GM19395 (cell line): Measurements from ENCODE around the gene NEU2.
"Not testable (repeated sequence)": the region's sequence is repeated elsewhere in the genome, so short reads cannot be mapped to it uniquely, and the experiment has no call there.

Source experiments
- ATAC-seq: cut with Tn5 transposase; IDR thresholded peaks from one replicate; pipeline ENCODE4 v1.9.1; 2021; ENCODE audit warnings: mild to moderate bottlenecking, moderate library complexity; ENCODE audit not compliant: unreplicated experiment

NEU2 gene

DNA sequence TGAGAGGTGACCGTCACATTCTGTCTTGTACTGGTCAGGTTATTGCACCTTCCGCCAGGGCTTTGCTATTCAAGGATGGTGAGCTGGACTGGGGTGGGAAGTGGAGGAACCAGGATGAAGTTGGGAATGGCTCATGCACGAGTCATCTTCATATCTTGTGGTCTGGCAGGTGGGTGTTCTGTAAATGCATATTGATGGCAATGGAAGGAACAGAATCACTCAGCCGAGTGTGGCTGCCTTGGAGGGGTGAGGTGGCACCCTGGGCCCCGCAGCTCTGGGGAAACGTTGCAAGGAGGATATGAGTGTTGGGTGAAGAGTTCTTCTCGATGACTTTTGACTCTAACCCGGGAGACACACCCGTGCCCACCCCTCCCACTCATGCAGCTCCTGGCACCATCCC lies 1.2 kb downstream of the NEU2 start:
- no peak for ATAC-seq

DNA sequence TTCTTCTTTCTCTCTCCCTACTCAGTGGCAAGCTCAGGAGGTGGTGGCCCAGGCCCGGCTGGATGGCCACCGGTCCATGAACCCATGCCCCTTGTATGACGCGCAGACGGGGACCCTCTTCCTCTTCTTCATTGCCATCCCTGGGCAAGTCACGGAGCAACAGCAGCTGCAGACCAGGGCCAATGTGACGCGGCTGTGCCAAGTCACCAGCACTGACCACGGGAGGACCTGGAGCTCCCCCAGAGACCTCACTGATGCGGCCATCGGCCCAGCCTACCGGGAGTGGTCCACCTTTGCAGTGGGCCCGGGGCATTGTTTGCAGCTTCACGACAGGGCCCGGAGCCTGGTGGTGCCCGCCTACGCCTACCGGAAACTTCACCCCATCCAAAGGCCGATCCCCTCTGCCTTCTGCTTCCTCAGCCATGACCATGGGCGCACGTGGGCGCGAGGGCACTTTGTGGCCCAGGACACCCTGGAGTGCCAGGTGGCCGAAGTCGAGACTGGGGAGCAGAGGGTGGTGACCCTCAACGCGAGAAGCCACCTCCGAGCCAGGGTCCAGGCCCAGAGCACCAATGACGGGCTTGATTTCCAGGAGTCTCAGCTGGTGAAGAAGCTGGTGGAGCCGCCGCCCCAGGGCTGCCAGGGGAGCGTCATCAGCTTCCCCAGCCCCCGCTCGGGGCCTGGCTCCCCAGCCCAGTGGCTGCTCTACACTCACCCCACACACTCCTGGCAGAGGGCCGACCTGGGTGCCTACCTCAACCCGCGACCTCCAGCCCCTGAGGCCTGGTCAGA lies 1.8 kb downstream of the NEU2 start:
- no peak for ATAC-seq

DNA sequence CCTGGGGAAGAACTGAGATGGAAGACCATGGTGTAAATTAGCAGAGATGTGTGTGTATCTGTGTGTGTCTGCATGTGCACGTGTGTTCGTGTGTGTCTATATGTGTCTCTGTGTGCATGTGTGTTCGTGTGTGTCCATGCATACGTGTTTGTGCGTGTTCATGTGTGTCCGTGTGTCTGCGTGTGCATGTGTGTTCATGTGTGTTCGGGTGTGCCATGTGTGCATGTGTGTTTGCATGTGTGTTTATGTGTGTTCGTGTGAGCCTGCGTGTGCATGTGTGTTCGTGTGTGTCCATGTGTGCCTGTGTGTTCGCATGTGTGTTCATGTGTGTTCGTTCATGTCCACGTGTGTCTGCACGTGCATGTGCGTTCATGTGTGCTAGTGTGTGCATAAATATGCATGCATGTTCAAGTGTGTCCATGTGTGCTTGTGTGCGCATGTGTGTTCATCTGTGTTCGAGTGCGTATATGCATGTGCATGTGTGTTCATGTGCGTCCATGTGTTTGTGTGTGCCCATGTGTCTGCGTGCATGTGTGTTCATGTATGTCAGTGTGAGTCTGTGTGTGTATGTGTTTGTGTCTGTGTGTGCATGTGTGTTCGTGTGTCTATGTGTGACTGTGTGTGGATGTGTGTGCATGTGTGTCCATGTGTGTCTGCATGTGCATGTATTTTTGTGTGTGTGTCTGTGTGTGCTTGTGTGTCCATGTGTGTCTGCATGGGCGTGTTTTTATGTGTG lies 3.1 kb downstream of the NEU2 start:
- no peak for ATAC-seq

DNA sequence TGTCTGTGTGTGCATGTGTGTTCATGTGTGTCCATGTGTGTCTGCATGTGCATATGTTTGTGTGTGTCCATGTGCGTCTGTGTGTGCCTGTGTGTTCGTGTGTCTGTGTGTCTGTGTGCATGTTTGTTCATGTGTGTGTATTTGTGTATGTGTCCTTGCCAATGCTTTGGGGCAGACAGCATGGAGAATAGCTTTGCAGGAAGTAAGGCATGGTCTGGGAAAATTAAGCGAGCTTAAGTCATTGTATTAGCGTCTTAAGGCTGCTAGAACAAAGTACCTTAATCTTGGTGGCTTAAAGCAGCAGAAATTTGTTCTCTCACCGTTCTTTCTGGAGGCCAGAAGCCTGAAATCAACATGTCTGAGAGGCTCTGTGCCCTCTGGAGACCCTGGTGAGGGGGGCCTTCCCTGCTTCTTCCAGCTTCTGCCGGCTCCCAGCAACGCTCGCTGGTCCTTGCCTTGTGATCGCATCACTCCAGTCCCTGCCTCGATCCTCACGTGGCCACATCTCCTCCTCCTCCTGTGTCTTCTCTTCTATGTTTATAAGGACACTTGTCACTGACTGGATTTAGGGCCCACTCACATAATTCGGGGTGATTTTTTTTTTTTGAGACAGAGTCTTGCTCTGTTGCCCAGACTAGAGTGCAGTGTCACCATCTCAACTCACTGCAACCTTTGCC lies 3.8 kb downstream of the NEU2 start:
- ATAC-seq, result no peak

DNA sequence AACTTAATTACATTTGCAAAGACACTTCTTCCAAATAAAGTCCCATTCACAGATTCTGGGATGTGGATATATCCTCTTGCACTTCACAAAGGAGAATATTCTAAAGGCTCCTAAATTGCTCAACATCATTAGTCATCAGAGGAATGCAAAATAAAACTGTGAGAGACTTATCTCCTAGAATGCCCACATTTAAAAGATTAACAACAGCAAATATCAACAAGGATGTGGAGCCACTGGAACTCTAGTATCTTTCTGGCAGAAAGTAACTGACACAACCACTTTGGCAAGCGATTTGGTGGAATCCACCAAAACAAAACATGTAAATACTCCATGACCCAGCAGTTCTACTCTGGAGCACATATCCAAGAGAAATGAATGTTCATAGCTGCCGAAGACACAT lies 4.6 kb downstream of the NEU2 start:
- ATAC-seq, result no peak

DNA sequence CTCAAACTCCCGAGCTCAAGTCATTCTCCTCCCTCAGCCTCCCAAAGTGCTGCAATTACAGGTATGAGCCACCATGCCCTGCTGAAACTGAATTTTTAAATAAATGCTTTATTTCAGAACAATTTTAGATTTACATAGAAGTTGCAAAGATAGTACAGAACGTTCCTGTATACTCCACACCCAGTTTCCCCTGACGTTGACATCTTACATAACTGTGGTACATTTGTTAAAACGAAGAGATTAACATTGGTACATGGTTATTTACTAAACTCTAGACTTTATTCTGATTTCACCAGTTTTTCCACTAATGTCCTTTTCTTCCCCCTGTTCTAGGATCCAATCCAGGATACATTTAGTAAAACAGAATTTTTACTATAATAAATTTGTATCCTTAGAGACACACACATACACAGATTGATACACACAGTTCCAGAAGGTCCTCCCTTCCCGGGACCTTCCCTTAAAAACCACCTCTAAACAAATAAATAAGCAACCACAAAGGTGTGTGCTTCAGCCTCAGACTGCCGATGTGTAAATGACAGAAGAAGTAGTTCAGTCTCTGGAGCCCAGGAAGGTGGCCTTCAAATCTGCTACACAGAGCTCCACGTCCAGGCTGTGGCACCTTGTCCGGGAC lies 6.9 kb downstream of the NEU2 start:
- no peak for ATAC-seq

DNA sequence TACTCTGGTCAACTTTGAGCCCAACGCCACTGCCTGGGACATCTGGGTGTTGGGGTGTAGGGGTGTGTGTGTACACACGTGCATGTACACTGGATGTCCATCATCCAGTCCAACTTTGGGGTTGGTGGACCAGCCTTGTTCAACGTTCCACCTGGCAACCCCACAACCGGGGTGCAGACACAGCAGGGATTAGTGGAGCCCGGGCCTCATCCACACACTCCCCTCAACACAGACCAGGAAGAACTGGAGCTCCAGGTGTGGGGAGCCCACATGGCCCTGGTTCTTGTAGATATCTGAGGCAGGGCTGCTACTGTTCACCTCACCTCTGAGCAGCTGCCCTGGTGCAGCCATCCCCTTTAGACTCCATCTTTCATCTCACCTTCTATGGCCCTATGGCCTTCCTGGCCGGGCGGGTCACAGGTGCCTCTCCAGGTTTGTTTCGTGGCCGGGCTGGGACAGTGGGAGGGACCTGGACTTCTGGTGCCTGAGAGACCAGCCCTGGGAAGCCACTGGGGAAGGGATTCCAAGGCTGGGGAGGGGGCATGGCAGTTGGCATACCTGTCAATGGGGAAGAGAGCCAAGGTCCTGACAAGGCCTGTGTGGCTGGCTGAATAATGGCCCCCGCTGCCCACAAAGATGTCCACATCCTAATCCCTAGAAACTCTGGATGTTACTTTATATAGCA lies 7.5 kb downstream of the NEU2 start:
- ATAC-seq, result no peak

DNA sequence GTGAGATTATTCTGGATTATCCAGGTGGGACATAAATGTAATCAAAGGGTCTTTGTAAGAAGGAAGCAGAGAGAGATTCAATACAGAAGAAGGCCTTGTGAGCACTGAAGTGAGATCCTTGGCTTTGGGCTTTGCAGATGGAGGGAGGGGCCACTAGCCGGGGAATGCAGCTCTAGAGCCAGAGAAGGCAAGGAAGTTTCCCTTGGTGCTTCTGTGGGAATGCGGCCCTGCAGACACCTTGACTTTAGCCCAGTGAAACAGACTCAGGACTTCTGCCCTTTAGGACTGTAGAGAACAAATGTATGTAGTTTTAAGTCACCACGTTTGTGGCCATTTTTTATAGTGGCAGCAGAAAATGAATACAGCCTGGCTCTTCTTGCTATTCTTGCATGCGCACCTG lies 8.1 kb downstream of the NEU2 start:
- no peak for ATAC-seq

DNA sequence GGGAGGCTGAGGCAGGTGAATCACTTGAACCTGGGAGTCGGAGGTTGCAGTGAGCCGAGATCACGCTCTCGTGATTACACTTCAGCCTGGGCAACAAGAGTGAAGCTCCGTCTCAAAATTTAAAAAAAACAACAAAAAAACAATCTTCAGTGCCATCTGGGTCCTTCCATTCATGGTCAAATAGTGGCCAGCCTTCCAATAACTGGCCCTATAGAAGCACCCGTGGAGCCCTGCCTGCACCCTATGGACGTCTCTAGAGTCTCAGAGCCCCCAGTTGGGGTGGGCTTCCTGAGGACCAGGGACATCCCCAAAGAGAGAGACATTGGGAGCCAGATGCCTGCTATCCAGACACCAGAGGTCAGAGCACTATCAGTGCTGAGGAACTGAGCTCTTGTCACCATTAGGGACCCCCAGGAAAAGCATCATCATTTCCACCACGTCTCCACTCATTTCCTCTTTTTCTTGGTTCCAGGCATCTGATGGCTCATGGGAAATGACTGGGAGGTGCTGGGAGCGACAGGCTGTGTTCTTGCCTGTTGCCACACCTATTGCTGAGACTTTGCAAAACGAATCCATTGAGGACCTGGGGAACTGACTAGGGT lies 9.4 kb downstream of the NEU2 start:
- no peak for ATAC-seq

DNA sequence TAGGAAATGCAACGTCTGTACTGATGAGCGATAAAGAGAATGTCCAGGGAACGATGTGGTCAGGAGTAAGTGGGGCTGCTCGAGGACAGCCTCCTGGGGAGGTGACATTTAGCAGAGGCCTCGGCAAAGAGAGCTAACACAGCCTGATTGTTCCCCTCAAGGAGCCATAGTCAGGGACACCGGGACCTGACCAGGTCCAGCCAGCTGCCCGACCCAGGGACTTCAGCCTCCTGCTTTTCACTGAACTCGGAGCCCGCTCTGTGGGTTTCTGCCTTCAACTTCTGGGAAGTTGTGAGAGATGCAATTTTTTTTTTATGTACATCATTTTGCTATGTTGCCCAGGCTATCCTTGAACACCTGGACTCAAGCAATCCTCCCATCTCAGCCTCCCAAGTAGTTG lies 10.1 kb downstream of the NEU2 start:
- ATAC-seq, result no peak

DNA sequence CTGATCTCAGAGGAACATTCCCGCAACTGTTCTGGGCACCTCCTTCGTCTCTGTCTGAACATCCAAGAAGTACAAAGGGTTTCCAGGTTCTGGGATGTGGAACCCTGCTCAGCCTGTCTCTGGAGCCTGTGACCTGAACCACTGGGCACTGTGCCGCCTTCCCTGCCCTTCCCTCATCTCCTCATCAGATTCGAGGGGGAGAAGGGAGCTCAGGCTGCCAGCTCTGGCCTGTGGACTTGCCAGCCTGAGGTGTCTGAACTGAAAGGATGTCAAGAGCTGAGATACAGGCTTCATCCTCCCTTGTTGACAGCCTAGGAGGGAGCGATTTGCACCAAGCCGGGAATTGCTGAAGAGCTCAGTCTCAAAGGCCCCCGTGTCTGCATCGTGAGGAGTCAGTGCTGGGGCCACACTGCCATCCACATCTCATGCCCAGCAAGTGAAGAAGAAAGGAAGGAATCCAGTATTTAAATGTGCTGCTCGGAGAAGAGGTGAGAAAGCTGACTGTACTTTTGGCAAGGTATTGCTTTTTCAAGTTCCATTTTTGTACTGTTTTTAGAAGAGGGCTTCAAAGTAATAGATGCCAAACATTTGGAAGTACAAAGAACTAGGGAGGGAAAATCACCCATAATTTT lies 12.6 kb downstream of the NEU2 start:
- no peak for ATAC-seq

DNA sequence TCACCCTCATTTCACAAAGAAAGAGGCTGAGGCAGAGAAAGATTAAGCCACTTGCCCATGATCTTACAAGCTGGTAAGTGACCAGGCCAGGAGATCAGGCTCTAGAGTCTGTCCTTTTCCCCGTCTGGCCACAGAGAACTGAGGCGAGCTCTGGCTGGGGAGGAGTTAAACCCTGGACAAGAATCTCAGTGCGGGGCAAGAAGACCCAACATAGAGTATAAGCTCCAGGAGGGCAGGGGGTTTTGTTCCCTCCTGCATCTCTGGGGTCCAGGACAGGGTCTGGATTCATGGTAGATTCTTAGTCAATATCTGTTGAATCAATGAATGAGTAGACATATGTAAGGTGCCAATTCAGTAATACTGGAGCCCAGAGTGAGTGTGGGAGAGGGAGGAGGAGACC lies 14.7 kb downstream of the NEU2 start:
- ATAC-seq, result no peak

DNA sequence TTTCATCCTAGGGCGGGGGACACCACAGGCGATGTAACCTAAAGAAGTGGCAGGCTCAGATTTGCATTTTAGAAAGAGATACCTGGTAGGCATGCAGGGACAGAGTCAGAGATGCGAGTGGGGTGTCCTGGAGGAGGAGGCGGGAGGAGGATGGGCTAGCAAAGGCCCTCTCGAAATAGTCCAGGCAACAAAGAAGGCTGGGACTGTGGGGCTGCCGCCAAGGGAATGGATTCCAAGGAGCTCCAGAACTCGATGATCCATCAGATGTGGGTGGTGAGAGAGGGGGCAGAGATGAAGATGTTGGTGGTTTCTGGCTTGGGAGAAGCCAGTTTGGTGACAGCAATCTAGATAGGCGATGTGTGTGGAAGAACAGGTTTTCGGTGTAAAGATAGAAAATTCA lies 15.2 kb downstream of the NEU2 start:
- ATAC-seq, result no peak

DNA sequence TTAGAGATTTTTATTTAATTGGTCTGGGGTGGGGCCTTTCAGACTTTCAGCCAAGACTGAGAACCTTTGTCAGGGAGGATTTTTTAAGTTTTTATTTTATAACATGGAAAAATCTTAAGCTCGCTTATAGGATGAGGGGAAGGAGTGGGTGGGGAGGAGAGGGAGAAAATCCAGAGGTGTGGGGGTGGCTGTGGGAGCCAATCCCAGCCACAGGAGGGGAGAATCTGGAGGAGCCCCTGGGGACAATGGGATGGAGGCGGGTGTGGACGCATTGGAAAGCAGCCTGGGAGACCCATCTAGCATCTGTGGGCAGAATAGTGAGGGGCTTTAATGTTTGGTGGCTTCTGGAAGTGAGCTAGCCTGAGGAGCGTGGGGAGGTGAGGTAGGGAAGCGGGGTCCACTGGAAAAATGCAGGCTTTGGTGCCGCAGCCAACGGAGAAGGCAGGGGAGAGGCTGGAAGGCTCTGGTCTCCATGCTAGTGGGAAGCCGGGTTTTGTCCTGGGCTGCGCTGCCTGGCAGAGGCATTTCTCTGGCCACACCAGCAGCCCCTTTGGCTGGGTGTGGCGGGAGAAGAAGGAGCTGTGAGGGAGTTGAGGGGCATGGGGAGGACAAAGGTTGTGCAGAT lies 16.2 kb downstream of the NEU2 start:
- ATAC-seq, result no peak

DNA sequence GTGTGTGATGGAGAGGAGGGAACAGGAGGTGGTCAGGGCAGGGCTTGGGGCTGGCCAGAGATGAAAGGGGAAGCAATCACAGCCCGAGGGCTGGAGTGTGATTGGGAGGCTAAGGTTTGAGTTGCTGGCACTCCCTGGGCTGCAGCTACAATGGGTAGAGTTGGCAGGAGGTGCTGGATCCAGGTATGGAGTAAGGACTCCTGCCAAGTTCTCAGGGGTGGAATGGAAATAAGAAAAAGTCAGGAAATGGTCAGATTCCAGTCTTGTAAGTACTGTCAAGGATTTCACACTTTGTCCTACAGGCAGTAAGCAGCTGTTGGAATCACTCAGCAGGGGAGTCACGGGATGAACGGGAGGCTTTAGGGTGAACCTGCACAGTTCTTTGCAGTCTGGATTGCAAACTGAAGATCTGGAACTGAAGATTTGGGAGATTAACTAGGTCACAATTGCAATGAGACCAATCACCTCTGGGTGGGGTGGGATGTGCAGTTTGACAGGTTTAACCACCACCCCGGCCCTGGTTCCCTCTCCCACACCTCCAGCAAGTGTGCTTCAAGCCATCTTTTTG lies 16.8 kb downstream of the NEU2 start:
- no peak for ATAC-seq

DNA sequence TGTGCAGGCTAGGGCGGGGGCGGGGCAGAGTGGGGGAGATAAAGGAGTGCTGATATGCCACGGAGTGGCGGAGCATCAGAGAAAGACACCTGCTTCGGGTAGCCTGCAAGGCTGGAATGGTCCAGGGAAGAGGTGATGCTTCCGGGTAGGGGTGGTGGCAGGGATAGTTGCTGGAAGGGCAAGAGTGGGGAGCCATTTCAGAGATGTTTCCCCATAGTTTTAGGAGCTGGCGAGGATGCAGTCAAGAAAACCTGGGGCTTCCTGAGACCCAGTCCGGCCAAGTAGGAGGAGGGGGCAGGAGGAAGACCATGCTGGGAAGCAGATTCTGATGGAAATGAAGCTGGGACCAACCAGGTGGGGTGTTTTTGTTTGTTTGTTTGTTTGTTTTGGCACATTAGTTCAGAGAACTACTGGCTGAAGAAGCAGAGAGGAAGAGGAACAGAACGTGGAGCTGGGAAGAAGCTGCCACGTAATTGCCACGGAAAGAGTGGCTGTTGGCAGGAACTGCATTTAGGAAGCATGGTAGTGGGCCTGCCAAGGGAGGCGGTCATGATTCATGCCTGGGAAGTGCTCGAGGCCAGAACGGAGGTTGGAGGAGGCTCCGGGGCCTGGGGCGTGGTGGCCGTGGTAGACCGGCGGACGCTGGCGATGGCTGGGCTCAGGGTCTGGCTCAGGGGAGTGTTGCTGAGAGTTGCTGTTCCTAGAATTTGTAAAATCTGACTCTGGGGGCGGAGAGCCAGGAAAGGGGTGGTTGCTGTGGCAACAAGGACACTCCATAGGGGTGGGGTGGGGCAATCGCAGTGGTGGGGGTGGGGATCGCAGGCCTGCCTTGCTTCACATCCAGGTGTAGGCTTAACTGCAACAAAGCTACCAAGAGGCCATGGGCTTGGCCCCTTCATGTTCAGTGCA lies 19.0 kb downstream of the NEU2 start:
- ATAC-seq, result no peak

DNA sequence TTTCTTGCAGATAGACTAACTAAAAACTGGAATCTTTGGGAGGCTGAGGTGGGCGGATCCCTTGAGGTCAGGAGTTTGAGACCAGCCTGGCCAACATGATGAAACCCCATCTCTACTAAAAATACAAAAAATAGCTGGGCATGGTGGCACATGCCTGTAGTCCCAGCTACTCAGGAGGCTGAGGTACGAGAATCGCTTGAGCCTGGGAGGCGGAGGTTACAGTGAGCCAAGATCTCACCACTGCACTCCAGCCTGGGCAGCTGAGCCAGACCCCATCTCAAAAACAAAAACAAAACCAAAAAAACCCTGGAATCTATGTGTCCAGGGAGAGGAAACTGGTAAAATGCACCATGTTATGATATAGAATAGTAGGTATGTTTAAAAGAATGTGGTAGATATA lies 20.0 kb downstream of the NEU2 start:
- ATAC-seq, result not testable (repeated sequence)
